Fibroblast of pulmonary artery (primary cell): ENCODE measurements around the gene EPHA3.

Source experiments
- DNase-seq: peaks from one replicate; pipeline ENCODE4 v3.0.0-alpha.2; 2010; ENCODE audit warnings: low read depth
- H3K4me3 ChIP-seq: replicated peaks from 2 replicates; pipeline ENCODE4 v1.5.1; 2011; ENCODE audit warnings: low read depth, mild to moderate bottlenecking, control low read depth, low read length, moderate library complexity
- TF ChIP-seq, protein P1 (sequence below): IDR thresholded peaks from 2 replicates; pipeline ENCODE4 v1.5.1; 2011; ENCODE audit warnings: mild to moderate bottlenecking, control low read depth, low read length, inconsistent platforms; ENCODE audit errors: missing control alignments

Gene EPHA3

DNA sequence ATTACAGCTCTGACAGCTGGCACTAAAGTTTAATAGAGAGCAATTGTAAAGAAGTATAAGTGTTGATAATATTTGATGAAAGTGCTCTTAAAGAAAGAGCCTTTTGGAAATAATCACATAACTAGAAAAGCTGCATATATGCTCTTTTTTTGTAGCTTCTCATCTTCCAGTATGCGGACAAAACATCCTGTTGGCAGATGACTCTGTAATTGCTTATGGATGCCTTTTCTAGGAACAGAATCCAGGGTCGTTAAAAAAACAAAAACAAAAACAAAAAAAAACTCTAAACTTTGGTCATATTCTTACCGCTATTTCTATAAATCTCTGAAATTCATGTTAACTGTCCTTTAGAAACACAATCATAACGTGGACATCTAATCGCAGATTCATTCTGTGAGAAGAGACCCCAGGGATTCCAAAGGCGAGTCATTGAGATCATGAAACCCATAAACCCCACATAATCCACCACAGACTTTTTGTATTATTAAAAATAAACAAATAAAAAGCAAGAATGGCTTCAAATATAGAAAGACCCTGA, 109.8 kb downstream of the EPHA3 start:
- TF ChIP-seq, protein P1, sequence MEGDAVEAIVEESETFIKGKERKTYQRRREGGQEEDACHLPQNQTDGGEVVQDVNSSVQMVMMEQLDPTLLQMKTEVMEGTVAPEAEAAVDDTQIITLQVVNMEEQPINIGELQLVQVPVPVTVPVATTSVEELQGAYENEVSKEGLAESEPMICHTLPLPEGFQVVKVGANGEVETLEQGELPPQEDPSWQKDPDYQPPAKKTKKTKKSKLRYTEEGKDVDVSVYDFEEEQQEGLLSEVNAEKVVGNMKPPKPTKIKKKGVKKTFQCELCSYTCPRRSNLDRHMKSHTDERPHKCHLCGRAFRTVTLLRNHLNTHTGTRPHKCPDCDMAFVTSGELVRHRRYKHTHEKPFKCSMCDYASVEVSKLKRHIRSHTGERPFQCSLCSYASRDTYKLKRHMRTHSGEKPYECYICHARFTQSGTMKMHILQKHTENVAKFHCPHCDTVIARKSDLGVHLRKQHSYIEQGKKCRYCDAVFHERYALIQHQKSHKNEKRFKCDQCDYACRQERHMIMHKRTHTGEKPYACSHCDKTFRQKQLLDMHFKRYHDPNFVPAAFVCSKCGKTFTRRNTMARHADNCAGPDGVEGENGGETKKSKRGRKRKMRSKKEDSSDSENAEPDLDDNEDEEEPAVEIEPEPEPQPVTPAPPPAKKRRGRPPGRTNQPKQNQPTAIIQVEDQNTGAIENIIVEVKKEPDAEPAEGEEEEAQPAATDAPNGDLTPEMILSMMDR: no peak
- H3K4me3 ChIP-seq: no peak overlapping the region
- DNase-seq: no peak

DNA sequence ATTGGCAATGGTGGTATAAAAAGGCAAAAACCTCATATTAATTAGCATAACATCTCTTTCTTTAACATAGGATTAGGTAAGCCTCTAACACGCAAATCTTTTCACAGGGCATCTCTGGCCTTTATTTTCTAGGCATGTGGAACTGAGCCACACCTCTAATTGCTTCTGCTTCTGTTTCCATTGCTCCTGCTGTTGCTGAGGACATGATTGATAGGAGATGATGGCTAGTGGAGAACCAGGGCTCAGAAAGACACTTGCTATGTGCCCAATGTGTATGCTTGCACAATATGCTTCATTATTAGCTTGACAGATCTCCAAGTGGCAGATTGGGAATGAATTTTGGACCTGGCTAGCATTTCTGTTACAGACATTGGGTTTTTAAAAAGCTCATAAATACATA, 114.5 kb downstream of the EPHA3 start:
- TF ChIP-seq, protein P1: no peak
- no peak overlapping the region for H3K4me3 ChIP-seq
- no peak for DNase-seq

DNA sequence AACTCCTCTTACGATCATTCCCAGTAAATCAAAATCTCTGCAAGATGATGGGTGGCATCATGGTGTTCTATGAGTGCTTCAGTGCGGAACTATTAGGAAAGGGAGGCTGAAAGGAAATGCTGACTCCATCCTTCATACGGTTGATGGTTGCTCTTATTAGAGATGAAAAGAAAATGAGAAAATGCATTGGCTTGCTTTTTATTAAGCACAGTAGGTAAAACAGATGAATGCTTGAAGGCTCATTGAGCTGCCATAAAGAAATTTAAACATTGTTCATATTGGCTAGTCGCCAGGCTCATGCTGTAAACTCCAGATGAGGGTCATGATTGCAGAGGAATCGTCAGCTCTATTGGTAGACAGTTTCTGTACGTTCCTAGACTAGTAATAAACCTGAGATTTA, 115.8 kb downstream of the EPHA3 start:
- DNase-seq: no peak
- H3K4me3 ChIP-seq: no peak overlapping the region
- TF ChIP-seq, protein P1: no peak

DNA sequence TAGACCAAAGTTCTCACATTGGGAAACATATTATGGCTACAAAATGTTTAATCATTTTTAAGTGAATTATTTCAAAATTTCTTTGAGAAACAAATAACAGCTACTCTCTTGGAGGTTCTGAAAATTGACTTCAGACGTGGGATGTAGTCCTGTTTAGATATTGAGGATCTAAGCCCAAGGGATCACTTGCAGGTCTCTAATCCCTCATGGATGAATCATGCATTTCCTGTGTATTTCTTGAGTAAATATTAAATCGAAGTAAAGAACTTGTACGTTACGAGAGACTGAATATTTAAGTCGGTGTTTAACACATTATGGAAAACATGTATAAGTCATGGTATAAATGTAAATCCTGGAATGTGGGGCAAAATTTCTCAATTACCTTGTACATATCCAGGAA, 119.8 kb downstream of the EPHA3 start:
- DNase-seq: peak; percentile 7
- H3K4me3 ChIP-seq: no peak overlapping the region
- TF ChIP-seq, protein P1: no peak

DNA sequence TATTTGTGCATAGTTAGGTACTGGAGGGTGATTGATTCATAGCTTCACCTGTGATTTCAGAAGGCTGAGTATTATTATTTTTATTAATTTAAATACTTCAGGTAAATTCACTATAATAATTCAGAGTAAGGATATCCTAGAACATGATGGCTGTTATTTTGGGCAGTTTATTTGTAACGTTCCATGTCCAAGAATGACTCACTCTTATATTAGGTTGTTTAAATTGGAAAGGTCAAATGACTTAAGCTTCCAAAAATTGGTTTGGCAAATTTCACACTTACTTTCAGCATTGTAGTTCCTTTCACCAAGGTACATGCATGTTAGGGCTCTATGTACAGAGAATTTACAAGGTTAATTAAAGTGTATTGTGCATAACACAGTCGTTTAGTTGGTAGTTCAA, 120.2 kb downstream of the EPHA3 start:
- DNase-seq: no peak
- TF ChIP-seq, protein P1: no peak
- H3K4me3 ChIP-seq: no peak overlapping the region

DNA sequence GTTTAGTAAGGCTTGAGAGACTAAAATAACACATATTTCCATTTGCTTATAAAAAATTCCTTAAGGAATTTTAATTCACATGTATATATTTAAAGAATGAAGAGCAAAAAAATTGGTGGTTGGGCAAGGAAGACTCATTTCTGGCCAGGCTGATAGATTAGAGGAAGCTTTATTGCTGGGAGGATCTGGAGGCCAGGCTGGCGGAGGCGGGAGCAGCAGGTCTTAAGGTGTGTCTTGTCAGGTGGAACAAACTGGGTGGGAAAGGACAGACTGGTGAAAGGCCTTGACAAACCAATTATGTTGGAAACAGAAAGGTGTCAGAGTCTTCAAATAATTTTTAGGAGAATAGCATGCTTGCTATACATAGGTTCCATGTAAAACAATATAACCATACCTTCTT, 124.7 kb downstream of the EPHA3 start:
- H3K4me3 ChIP-seq: no peak overlapping the region
- TF ChIP-seq, protein P1: no peak
- DNase-seq: no peak

DNA sequence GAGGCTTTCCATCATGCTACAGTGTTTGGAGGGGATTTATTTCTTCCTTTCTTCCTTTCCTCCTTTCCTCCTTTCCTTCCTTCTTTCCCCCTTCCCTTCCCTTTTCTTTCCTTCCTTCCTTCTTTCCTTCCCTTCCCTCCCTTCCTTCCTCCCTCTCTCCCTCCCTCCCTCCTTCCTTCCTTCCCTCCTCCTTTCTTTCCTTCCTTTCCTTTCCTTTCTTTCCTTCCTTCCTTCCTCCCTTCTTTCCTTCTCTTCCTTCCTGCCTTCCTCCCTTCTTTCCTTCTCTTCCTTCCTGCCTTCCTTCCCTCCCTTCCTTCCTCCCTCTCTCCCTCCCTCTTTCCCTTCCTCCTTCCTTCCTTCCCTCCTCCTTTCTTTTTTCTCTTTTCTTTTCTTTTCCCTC, 127.2 kb downstream of the EPHA3 start:
- no peak overlapping the region for H3K4me3 ChIP-seq
- TF ChIP-seq, protein P1: no peak
- DNase-seq: no peak
